B cell (primary cell): ENCODE data around the gene KLK4.

Experiments
- CTCF ChIP-seq: fragments of 200-600 bp; IDR thresholded peaks from one replicate; pipeline ENCODE4 v1.8.0; 2022; ENCODE audit warnings: antibody characterized with exemption, mild to moderate bottlenecking
- EZH2 ChIP-seq: IDR thresholded peaks from 2 replicates; pipeline ENCODE4 v1.6.1; 2012; ENCODE audit warnings: borderline replicate concordance, low read depth, mild to moderate bottlenecking, moderate library complexity, low read length; ENCODE audit not compliant: insufficient read depth, poor library complexity, severe bottlenecking

- TF ChIP-seq CTCF, result no peak
- no peak for TF ChIP-seq EZH2
Measured at GRCh38 chr19:50912727-50913716, 1.8 kb upstream of the KLK4 start.
